Spinal cord (tissue), 10 donors: Measurements from ENCODE around the gene MARVELD1. TPM values are rescaled to one million over a fixed set of nuclear protein-coding genes. Genes with fewer than 3 reads are reported as not detected.
"Not testable (repeated sequence)": the region's sequence is repeated elsewhere in the genome, so short reads cannot be mapped to it uniquely, and the experiment has no call there.

Experiments used
- DNase-seq, 6 donors: peaks; one replicate each; pipeline versions ENCODE4 v3.0.0 to v3.0.0-alpha.2; 2013 to 2015; ENCODE audit warnings: low spot score in 6 of 6, low read depth in 4 of 6
- H3K27ac ChIP-seq: one replicate; pipeline ENCODE4 v1.5.1; 2013; ENCODE audit warnings: low read depth, low read length, control low read depth
- H3K27me3 ChIP-seq: one replicate; pipeline ENCODE4 v1.6.1; 2013; ENCODE audit warnings: low read length; ENCODE audit not compliant: control insufficient read depth, insufficient read depth
- H3K36me3 ChIP-seq: one replicate; pipeline ENCODE4 v1.6.1; 2013; ENCODE audit warnings: low read length; ENCODE audit not compliant: control insufficient read depth, insufficient read depth
- H3K4me1 ChIP-seq: one replicate; pipeline ENCODE4 v1.6.1; 2013; ENCODE audit warnings: low read length; ENCODE audit not compliant: control insufficient read depth, insufficient read depth
- H3K4me3 ChIP-seq: one replicate; pipeline ENCODE4 v1.5.1; 2013; ENCODE audit warnings: low read depth, low read length, control low read depth
- H3K9me3 ChIP-seq: one replicate; pipeline ENCODE4 v1.6.1; 2013; ENCODE audit warnings: low read length; ENCODE audit not compliant: control insufficient read depth, insufficient read depth
- WGBS: methylation state at CpG from one replicate; pipeline ENCODE4 v1.1.5; 2013; ENCODE audit warnings: missing lambda C conversion rate; ENCODE audit not compliant: insufficient coverage; 5-methylcytosine and 5-hydroxymethylcytosine counted together
- polyA plus RNA-seq, 2 donors: library from polyadenylated mRNA; unstranded; fragments of 120-200 nt; gene quantifications; one replicate each; pipeline ENCODE4 v1.2.1, GENCODE V29; 2013; ENCODE audit not compliant: insufficient read length in 2 of 2
- total RNA-seq, 2 donors: library from RNA; depleted of rRNA in 1 of 2; stranded (reverse); fragments of 120-200 nt in 1 of 2; fragments of >200 nt in 1 of 2; gene quantifications; one replicate each; pipeline versions ENCODE4 v1.2.3 to v1.2.4, GENCODE V29; 2013 to 2014
- donor health status: healthy.

MARVELD1 gene
- total and polyA plus RNA-seq, 4 donors = 11.7 to 31.5 (median 19.9) TPM

GRCh38 chr10:97682042-97682441 lies 31.5 kb upstream of the MARVELD1 start:
- DNase-seq = no peak
- peaks cover 11% of the 10 kb centered on the region for H3K36me3 ChIP-seq
- 100% methylated on average over 2 of the region's 4 CpGs for WGBS
- H3K9me3 ChIP-seq = no peaks in the 10 kb centered on the region
- no peak overlapping the region for H3K4me3 ChIP-seq
- no peaks in the 10 kb centered on the region for H3K27me3 ChIP-seq
- peaks cover 22% of the 10 kb centered on the region for H3K4me1 ChIP-seq
- no peak overlapping the region for H3K27ac ChIP-seq

- Histone ChIP-seq H3K9me3 (no peaks in the 10 kb centered on the region), H3K27me3 (no peaks in the 10 kb centered on the region), H3K4me1 (peaks cover 35% of the 10 kb centered on the region), H3K36me3 (peaks cover 10% of the 10 kb centered on the region), H3K4me3 (no peak overlapping the region), H3K27ac (no peak overlapping the region)
- 73% methylated on average over 6 of the region's 9 CpGs for WGBS
- no peak for DNase-seq
These were observed 29.8 kb upstream of the MARVELD1 start for GRCh38 chr10:97683556-97684367.

GRCh38 chr10:97684368-97684713 lies 29.2 kb upstream of the MARVELD1 start:
- H3K36me3 ChIP-seq, DNase-seq, H3K27me3 ChIP-seq, H3K4me3 ChIP-seq, H3K27ac ChIP-seq, H3K9me3 ChIP-seq: not testable (repeated sequence)
- no CpG with 5 or more reads among the region's 7 CpGs for WGBS
- H3K4me1 ChIP-seq = peaks cover 35% of the 10 kb centered on the region

- no peak for DNase-seq
- Histone ChIP-seq H3K36me3 (no peaks in the 10 kb centered on the region), H3K4me1 (peaks cover 35% of the 10 kb centered on the region), H3K27ac (peak overlapping the region; percentile 52), H3K27me3 (no peaks in the 10 kb centered on the region), H3K4me3 (peak overlapping the region; percentile 84), H3K9me3 (no peaks in the 10 kb centered on the region)
- no CpG with 5 or more reads among the region's 5 CpGs for WGBS
These were observed 28.6 kb upstream of the MARVELD1 start for GRCh38 chr10:97684866-97685394.

GRCh38 chr10:97685395-97685958 lies 28.1 kb upstream of the MARVELD1 start:
- DNase-seq = no peak
- H3K27ac ChIP-seq = peak overlapping the region; percentile 52
- peaks cover 35% of the 10 kb centered on the region for H3K4me1 ChIP-seq
- H3K36me3 ChIP-seq = no peaks in the 10 kb centered on the region
- H3K27me3 ChIP-seq = no peaks in the 10 kb centered on the region
- 50% methylated on average over 1 of the region's 2 CpGs for WGBS
- peak overlapping the region; percentile 84 for H3K4me3 ChIP-seq
- no peaks in the 10 kb centered on the region for H3K9me3 ChIP-seq

- Histone ChIP-seq H3K27me3 (no peaks in the 10 kb centered on the region), H3K27ac (peak overlapping the region; percentile 88), H3K4me1 (peaks cover 35% of the 10 kb centered on the region), H3K36me3 (no peaks in the 10 kb centered on the region), H3K9me3 (no peaks in the 10 kb centered on the region), H3K4me3 (peak overlapping the region; percentile 84)
- no peak for DNase-seq
- 15% methylated on average over 11 of the region's 14 CpGs for WGBS
These were observed 27.1 kb upstream of the MARVELD1 start for GRCh38 chr10:97686301-97686961.

GRCh38 chr10:97686962-97687784 lies 26.4 kb upstream of the MARVELD1 start, which contains the start of gene AVPI1:
TSS of gene AVPI1 (minus strand) at chr10:97687241. CDS start at chr10:97679905, 7,336 bp downstream.
- under 1% methylated on average over 77 of the region's 78 CpGs for WGBS
- H3K4me1 ChIP-seq = peaks cover 35% of the 10 kb centered on the region
- peak within 1 kb of the TSS; percentile 88 for H3K27ac ChIP-seq
- no peaks in the 10 kb centered on the region for H3K9me3 ChIP-seq
- DNase-seq = peak; percentile 83 to 98 (median 88)
- peak within 1 kb of the TSS; percentile 84 for H3K4me3 ChIP-seq
- no peaks in the 10 kb centered on the region for H3K27me3 ChIP-seq
- no peaks in the 10 kb centered on the region for H3K36me3 ChIP-seq

GRCh38 chr10:97687785-97688781 lies 25.4 kb upstream of the MARVELD1 start:
- no peak for DNase-seq
- Histone ChIP-seq H3K36me3 (no peaks in the 10 kb centered on the region), H3K9me3 (no peaks in the 10 kb centered on the region), H3K27ac (peak overlapping the region; percentile 74), H3K4me3 (peak overlapping the region; percentile 84), H3K4me1 (peaks cover 35% of the 10 kb centered on the region), H3K27me3 (no peaks in the 10 kb centered on the region)
- WGBS = 36% methylated on average over 10 of the region's 14 CpGs
